CD4-positive, alpha-beta T cell treated with Interleukin-12 subunit alpha and Interleukin-12 subunit beta, for 1 hour (primary cell): ENCODE results near the gene INPP5A.
"Not testable (repeated sequence)": the region's sequence is repeated elsewhere in the genome, so short reads cannot be mapped to it uniquely, and the experiment has no call there.

Experiments used
- DNase-seq: peaks from one replicate; pipeline ENCODE4 v3.0.0-alpha.2; 2020

INPP5A gene

GRCh38 chr10:132537684-132538001 lies at the start of gene INPP5A:
INPP5A (plus strand) TSS chr10:132537787; CDS start chr10:132538097, 310 bp downstream.
- no peak for DNase-seq

GRCh38 chr10:132488231-132488821 lies 49.3 kb upstream of the INPP5A start:
- DNase-seq = no peak

DNA sequence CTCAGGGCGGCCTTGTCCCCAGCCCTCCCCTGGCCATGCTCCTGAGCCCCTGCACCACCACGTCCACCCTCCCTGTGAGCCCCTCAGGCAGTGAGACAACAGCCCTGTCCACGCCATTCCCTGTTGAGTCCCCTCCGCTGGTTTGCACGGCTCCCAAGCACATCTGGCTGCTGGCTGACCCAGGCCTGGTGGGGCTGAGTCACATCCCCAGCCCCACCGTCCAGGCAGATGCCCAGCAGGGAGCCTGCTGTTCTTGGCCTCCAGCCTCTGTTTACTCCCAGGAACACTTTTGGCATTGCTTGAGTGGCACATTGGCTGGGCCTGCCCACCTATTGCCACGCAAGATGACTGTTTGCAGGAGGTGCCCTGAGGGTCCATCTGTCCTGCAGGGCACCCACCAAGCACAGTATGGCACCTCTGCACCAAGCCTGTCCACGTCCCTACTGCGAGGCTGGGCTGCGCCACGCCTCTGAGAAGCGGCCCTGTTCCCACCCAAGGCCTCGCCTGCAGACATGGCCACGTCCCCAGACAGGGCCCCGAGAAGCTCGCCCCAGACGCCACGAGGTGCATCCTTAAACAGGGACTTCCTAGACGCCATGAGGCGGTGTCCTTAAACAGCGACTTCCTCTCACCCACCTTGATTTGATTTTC lies 48.4 kb upstream of the INPP5A start:
- no peak for DNase-seq

DNA sequence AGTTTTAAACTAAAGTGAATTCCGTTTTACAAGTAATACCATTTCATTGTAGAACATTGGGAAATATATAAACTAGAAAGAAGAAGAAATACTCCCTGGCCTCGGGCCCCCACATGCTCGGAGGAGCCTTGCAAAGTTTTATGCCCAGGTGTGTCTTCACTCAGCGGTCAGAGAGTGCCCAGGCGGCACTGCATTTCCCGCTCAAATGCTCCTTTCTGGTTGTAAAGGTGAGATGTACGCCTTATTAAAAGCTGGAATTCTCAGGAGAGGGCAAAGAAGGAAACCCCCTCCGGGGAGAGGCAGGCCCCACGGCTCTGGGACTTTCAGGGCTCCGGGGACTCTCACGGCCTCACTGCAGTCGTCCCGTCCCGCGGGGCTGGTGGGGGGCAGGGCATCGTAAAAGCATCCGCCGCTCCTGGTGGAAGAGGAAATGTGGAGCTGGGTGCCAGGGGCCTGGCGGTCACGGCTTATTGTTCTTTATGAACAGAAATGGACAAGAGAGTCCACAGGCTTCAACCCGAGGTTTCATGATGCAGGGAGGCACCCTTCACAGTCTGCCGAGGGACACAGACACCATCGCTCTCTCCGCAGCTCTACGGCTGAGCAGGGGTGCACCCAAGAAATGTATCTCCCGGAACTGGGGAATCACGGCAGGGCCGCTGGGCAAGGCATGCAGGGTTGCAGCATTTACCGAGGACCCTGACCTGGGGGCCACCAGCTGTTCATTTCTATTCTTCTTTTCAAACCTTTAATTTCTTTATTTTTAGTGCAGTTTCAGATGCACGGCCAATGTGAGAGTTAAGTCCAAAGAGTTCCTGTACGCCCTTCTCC lies 47.7 kb upstream of the INPP5A start:
- DNase-seq = no peak

DNA sequence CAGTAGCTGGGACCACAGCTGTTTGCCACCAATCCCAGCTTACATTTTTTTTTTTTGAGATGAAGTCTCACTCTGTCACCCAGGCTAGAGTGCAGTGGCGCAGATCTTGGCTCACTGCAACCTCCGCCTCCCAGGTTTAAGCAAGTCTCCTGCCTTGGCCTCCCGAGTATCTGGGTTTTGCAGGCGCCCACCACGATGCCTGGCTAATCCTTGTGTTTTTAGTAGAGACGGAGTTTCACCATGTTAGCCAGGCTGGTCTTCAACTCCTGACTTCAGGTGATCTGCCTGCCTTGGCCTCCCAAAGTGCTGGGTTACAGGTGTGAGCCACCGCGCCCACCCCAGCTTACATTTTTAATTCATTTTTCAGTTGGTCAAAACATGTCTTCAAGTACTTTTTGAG lies 46.1 kb upstream of the INPP5A start:
- not testable (repeated sequence) for DNase-seq

DNA sequence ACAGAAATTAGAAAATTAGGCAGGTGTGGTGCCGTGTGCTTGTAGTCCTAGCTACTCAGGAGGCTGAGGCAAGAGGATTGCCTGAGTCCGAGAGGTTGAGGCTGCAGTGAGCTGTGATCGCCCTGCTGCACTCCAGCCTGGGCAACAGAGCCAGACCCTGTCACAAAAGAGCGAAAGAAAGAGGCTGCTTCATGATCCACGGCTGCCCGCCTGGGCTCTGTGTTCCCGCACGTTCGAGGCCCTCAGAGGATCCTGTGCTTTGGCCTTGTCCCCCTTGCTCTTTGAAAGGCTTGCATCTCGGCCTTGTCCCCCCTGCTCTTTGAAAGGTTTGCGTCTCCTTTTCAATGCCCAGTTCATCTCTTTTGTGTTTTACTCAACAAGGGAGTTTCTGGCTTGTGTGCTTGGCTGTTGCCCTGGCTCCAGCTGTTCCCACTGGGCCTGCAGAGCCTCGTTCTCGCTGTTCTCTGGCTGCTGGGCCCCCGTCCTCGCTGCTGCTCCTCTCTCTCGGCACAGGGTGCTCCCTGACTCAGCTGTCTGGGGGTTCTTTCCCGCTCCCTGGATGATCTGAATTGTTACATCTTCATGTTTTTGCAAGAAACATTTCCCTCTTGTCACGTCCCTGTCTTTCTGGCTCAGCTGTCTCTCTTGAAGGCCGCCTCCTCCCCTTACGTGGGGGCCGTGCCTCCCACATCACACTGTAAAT lies 45.1 kb upstream of the INPP5A start:
- no peak for DNase-seq

DNA sequence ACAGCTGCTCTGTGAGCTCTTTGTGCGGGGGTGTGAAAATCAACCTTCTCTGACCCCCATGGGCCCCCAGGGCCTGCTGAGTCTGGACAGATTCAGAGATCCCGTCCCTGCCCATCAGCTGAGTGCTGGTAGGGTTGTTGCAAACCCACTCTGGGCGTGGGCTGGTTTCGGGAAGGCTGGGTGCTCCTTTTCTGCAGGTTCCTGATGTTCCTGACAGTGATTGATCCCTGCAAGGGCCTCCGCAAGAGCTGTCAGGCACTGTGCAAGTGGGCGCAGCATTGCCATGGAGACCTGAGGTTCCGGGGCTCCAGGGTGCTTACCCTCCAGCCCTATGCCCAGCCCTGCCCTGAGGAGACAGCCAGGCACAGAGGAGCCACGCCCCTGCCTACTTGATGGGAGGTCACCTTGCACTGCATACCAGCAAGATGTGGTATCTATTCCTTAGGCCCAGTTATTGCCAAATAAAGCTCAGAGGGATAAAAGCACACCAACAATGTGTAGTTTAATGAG lies 44.3 kb upstream of the INPP5A start:
- DNase-seq = no peak

- DNase-seq = no peak
Observed at GRCh38 chr10:132493756-132494290, 43.8 kb upstream of the INPP5A start.

- DNase-seq = no peak
Observed at GRCh38 chr10:132494866-132495630, 42.5 kb upstream of the INPP5A start.

DNA sequence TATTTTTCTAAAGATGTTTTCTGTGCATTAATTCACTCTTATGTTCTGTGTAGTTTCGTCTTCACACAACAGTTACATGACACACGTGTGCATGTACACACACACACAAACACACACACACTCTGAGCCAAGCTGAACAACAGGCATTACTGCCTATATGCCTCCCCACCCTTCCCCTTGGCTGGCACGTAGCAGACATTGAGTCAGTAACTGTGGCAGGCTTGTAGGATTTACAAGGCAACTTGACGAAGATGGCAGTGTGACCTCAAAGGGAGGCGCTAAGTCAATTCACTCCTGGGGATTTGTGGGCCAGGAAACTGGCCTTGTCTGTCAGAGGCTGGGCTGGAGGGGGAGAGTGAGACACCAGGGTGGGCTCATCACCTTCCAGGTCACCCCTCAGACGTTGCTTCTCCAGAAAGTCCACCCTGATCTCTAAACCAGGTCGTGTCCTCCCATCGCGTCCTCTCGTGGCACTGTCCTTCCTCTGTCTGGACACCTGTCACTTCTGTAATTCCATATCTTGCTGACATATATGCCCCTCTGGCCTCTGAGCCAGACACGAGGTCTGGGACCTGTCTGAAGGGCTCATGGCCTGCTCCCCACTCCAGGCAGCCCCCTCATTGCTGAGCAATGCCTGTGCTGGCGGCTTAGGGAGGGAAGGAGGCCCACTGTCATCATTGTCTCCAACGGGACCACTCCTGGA lies 41.1 kb upstream of the INPP5A start:
- DNase-seq = no peak

DNA sequence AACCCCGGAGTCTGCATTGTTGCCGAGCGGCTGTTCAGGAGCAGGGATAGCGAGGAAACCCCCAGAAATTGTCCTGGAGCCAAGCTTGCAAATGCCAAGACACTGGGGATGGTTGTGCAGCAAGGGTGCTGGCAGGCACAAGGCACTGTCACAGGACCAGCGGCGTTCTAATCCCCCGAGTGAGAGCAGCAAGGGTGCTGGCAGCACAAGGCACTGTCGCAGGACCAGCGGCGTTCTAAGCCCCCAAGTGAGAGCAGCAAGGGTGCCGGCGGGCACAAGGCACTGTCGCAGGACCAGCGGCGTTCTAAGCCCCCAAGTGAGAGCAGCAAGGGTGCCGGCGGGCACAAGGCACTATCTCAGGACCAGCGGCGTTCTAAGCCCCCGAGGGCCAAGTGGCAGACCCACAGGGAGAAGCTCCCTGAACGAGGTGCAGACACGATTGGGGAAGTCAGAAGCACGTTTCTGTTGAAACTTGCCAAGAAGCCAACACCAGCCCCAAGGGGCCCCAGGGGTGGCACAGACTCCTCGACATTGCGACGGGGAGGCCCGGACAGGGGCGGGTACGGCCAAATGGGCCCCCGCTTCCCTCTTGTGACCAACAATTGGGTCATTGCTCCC lies 40.4 kb upstream of the INPP5A start:
- DNase-seq = no peak

DNA sequence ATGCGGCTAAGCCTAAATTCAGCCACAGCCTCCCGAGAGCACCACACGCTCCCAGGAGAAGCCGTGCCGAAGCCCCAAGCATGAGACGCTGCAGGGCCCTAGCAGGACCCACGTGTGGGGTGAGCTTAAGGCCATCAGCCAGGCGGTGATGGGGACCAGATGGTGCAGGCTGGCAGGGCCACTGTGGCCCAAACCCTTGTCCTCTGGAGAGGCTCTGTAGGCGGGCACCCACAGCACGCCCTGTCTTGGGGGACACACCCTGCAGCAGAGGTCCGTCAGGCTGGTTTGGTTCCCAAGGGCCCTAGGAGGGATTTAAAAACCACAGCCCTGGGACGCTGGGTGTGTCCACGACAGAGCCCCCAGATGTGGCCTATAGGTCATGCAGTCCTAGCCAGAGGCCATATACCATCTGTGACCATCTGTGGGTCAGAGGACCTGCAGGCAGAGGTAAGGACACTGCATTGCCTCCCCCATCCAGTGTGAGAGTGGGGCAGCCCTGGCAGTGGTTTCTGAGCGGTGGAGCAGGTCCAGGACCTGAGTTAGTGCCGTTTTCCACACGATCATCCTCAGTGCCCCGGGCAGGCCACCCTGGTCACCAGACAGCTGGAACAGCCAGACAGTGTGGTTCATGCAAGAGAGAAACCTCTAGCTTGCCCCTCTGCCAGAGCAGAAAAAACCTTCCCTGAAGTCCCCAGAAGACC lies 39.6 kb upstream of the INPP5A start:
- no peak for DNase-seq

GRCh38 chr10:132498562-132499366 lies 38.8 kb upstream of the INPP5A start:
- DNase-seq = no peak

DNA sequence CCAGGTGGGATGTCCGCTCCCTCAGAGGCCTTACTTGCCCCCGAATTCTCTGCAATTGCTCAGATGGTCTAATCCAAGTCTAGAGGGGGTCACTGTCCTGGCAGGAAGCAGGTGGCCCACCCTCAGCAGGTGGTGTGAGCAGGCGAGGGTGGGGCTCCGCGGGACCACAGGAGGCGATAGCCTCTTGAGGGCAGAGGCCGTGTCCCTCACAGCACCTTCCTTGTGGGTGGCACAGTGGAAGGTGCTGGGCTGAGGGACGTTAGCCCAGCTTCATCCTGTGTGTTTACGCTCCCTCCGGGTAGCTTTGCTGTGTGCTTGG lies 38.3 kb upstream of the INPP5A start:
- DNase-seq = no peak

DNA sequence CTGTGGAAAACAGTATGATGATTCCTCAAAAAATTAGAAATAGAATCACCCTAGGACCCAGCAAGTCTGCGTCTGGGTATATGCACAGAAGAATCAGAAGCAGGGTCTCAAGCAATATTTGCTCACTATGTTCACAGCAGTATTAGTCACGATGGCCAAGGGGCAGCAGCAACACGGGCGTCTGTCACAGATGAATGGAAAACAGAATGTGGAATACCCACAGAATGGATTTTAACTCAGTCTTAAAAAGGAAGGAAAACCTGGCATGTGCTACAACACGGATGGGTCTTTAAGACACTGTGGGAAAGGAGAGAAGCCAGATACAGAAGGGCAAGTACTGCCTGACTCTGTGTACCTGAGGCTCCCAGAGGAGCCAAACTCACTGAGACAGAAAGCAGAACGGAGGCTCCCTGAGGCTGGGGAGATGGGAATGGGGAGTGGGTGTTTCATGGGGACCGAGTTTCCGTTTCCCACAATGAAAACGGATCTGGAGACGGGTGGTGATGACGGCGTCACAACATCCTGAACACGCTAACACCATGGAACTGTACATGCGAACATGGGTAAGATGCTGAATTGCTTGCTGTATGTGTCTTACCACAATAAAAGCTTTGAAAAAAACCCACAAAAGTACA lies 36.7 kb upstream of the INPP5A start:
- no peak for DNase-seq

GRCh38 chr10:132502544-132503300 lies 34.9 kb upstream of the INPP5A start:
- no peak for DNase-seq

GRCh38 chr10:132503581-132504421 lies 33.8 kb upstream of the INPP5A start:
- DNase-seq = no peak
